ENCODE data around the gene CACNA1I.

DNA sequence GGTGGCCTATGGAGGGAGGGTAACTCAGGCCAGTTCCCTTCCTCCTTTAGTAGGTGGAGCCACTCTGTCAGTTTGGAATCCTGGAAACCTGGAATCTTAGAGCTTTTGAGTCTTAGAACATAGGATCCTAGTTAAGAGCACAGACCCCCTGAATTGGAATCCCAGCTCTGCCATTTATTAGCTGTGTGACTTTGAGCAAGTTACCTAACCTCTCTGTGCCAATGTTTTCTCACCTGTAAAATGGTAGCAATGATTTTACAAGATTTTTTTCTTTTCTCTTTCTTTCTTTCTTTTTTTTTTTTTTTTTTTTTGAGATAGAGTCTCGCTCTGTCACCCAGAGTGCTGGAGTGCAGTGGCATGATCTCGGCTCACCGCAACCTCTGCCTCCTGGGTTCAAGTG is 17.1 kb upstream of the CACNA1I start:
- TF ChIP-seq CTCF (IDR thresholded peaks at IDR 0.05) = no peak
- no peak for TF ChIP-seq ZFX (IDR thresholded peaks at IDR 0.05; ENCODE audit: borderline replicate concordance)

All from 22Rv1 (cell line).